Measurements from ENCODE around the gene TMEM88.

Gene TMEM88

GRCh38 chr17:7814969-7815368 is 39.9 kb upstream of the TMEM88 start:
- H3K36me3 ChIP-seq: no peaks in the 10 kb centered on the region
- TF ChIP-seq CTCF (IDR thresholded peaks at IDR 0.05; ENCODE audit: low read depth, low read length): no peak
- H3K27me3 ChIP-seq: no peaks in the 10 kb centered on the region
- H3K4me3 ChIP-seq (ENCODE audit: low read depth, low read length): no peak overlapping the region
- no peaks in the 10 kb centered on the region for H3K4me1 ChIP-seq
- DNase-seq: no peak
- H3K9me3 ChIP-seq: no peaks in the 10 kb centered on the region

- DNase-seq: no peak
- no peak overlapping the region for H3K4me3 ChIP-seq (ENCODE audit: low read depth, low read length)
- H3K27me3 ChIP-seq: no peaks in the 10 kb centered on the region
- no peaks in the 10 kb centered on the region for H3K4me1 ChIP-seq
- no peaks in the 10 kb centered on the region for H3K9me3 ChIP-seq
- TF ChIP-seq CTCF (IDR thresholded peaks at IDR 0.05; ENCODE audit: low read depth, low read length): no peak
- H3K36me3 ChIP-seq: no peaks in the 10 kb centered on the region
Measured at GRCh38 chr17:7816926-7817642, 37.8 kb upstream of the TMEM88 start.

GRCh38 chr17:7817643-7817964 is 37.3 kb upstream of the TMEM88 start:
- no peaks in the 10 kb centered on the region for H3K36me3 ChIP-seq
- no peak overlapping the region for H3K4me3 ChIP-seq (ENCODE audit: low read depth, low read length)
- no peaks in the 10 kb centered on the region for H3K27me3 ChIP-seq
- DNase-seq: no peak
- no peaks in the 10 kb centered on the region for H3K4me1 ChIP-seq
- H3K9me3 ChIP-seq: no peaks in the 10 kb centered on the region
- no peak for TF ChIP-seq CTCF (IDR thresholded peaks at IDR 0.05; ENCODE audit: low read depth, low read length)

GRCh38 chr17:7818026-7818425 is 36.8 kb upstream of the TMEM88 start:
- no peak overlapping the region for H3K4me3 ChIP-seq (ENCODE audit: low read depth, low read length)
- no peaks in the 10 kb centered on the region for H3K27me3 ChIP-seq
- no peaks in the 10 kb centered on the region for H3K9me3 ChIP-seq
- H3K36me3 ChIP-seq: no peaks in the 10 kb centered on the region
- no peak for DNase-seq
- H3K4me1 ChIP-seq: no peaks in the 10 kb centered on the region
- no peak for TF ChIP-seq CTCF (IDR thresholded peaks at IDR 0.05; ENCODE audit: low read depth, low read length)

GRCh38 chr17:7818746-7819645 is 35.9 kb upstream of the TMEM88 start:
- Histone ChIP-seq H3K4me3 (ENCODE audit: low read depth, low read length) (no peak overlapping the region), H3K9me3 (no peaks in the 10 kb centered on the region), H3K36me3 (no peaks in the 10 kb centered on the region), H3K27me3 (no peaks in the 10 kb centered on the region), H3K4me1 (no peaks in the 10 kb centered on the region)
- no peak for DNase-seq
- TF ChIP-seq CTCF (IDR thresholded peaks at IDR 0.05; ENCODE audit: low read depth, low read length): no peak

GRCh38 chr17:7820231-7820630 is 34.6 kb upstream of the TMEM88 start:
- no peaks in the 10 kb centered on the region for H3K27me3 ChIP-seq
- no peak overlapping the region for H3K4me3 ChIP-seq (ENCODE audit: low read depth, low read length)
- H3K9me3 ChIP-seq: no peaks in the 10 kb centered on the region
- DNase-seq: no peak
- no peaks in the 10 kb centered on the region for H3K36me3 ChIP-seq
- TF ChIP-seq CTCF (IDR thresholded peaks at IDR 0.05; ENCODE audit: low read depth, low read length): no peak
- H3K4me1 ChIP-seq: peaks cover 7% of the 10 kb centered on the region
